H9 (cell line): ENCODE results near the gene MPZL1. TPM values are rescaled to one million over a fixed set of nuclear protein-coding genes. Genes with fewer than 3 reads are reported as not detected.

Source experiments
- DNase-seq: peaks from one replicate; pipeline ENCODE4 v3.0.0-alpha.2; 2017
- H2AFZ ChIP-seq: one replicate; pipeline ENCODE4 v1.6.1; 2013; ENCODE audit warnings: mild to moderate bottlenecking, low read length, control low read depth, moderate library complexity
- H2AK5ac ChIP-seq: 2 replicates; pipeline ENCODE4 v1.6.1; 2013; ENCODE audit warnings: low read length, control low read depth, mixed read lengths; ENCODE audit not compliant: insufficient read length
- H2BK120ac ChIP-seq: one replicate; pipeline ENCODE4 v1.6.1; 2013; ENCODE audit warnings: low read depth, mild to moderate bottlenecking, low read length, control low read depth, inconsistent platforms; ENCODE audit not compliant: poor library complexity, severe bottlenecking
- H2BK12ac ChIP-seq: 2 replicates; pipeline ENCODE4 v1.6.1; 2013; ENCODE audit warnings: low read length, control low read depth, mixed read lengths, low read depth; ENCODE audit not compliant: insufficient read length
- H2BK15ac ChIP-seq: 2 replicates; pipeline ENCODE4 v1.6.1; 2013; ENCODE audit warnings: low read depth, low read length, control low read depth
- H2BK20ac ChIP-seq: one replicate; pipeline ENCODE4 v1.6.1; 2013; ENCODE audit warnings: low read depth, mild to moderate bottlenecking, low read length, control low read depth, inconsistent platforms; ENCODE audit not compliant: poor library complexity, severe bottlenecking
- H2BK5ac ChIP-seq: 2 replicates; pipeline ENCODE4 v1.6.1; 2013; ENCODE audit warnings: low read length, control low read depth, mixed read lengths; ENCODE audit not compliant: insufficient read length
- H3K14ac ChIP-seq: 2 replicates; pipeline ENCODE4 v1.6.1; 2013; ENCODE audit warnings: low read length, control low read depth; ENCODE audit not compliant: insufficient read depth
- H3K18ac ChIP-seq: 2 replicates; pipeline ENCODE4 v1.6.1; 2013; ENCODE audit warnings: low read depth, mild to moderate bottlenecking, mixed read lengths, low read length, control low read depth; ENCODE audit not compliant: insufficient read length
- H3K23ac ChIP-seq: 2 replicates; pipeline ENCODE4 v1.6.1; 2013; ENCODE audit warnings: low read length, control low read depth, mixed read lengths, low read depth; ENCODE audit not compliant: insufficient read length
- H3K23me2 ChIP-seq: 2 replicates; pipeline ENCODE4 v1.6.1; 2013; ENCODE audit warnings: low read depth, mild to moderate bottlenecking, mixed read lengths, low read length, control low read depth; ENCODE audit not compliant: insufficient read length, poor library complexity, severe bottlenecking
- H3K27ac ChIP-seq: 2 replicates; pipeline ENCODE4 v1.5.1; 2013; ENCODE audit warnings: low read length, control low read depth, mixed read lengths, low read depth; ENCODE audit not compliant: insufficient read length
- H3K27me3 ChIP-seq: 2 replicates; pipeline ENCODE4 v1.6.1; 2013; ENCODE audit warnings: low read length, control low read depth, inconsistent platforms; ENCODE audit not compliant: insufficient read depth
- H3K4ac ChIP-seq: 2 replicates; pipeline ENCODE4 v1.6.1; 2013; ENCODE audit warnings: low read depth, mild to moderate bottlenecking, control low read depth, inconsistent platforms, low read length, moderate library complexity
- H3K4me1 ChIP-seq: 2 replicates; pipeline ENCODE4 v1.6.1; 2013; ENCODE audit warnings: low read length, control low read depth, inconsistent platforms; ENCODE audit not compliant: insufficient read depth
- H3K4me2 ChIP-seq: 2 replicates; pipeline ENCODE4 v1.6.1; 2013; ENCODE audit warnings: low read length, control low read depth, mixed read lengths; ENCODE audit not compliant: insufficient read length, insufficient read depth
- H3K56ac ChIP-seq: 2 replicates; pipeline ENCODE4 v1.6.1; 2013; ENCODE audit warnings: low read depth, mild to moderate bottlenecking, mixed read lengths, low read length, control low read depth; ENCODE audit not compliant: insufficient read length
- H3K79me1 ChIP-seq: 2 replicates; pipeline ENCODE4 v1.6.1; 2013; ENCODE audit warnings: low read depth, mild to moderate bottlenecking, moderate library complexity, low read length, control low read depth, inconsistent platforms; ENCODE audit not compliant: insufficient read depth, poor library complexity, severe bottlenecking
- H3K79me2 ChIP-seq: 2 replicates; pipeline ENCODE4 v1.6.1; 2013; ENCODE audit warnings: low read length, control low read depth, inconsistent platforms; ENCODE audit not compliant: insufficient read depth
- H3K9ac ChIP-seq: 2 replicates; pipeline ENCODE4 v1.6.1; 2013; ENCODE audit warnings: low read length, control low read depth, mixed read lengths; ENCODE audit not compliant: insufficient read length; ENCODE audit errors: extremely low read depth
- H3K9me3 ChIP-seq: one replicate; pipeline ENCODE4 v1.6.1; 2013; ENCODE audit warnings: low read depth, low read length, inconsistent platforms; ENCODE audit not compliant: control insufficient read depth
- H3T11ph ChIP-seq: one replicate; pipeline ENCODE4 v1.6.1; 2013; ENCODE audit warnings: mild to moderate bottlenecking, low read length, control low read depth, inconsistent platforms
- H4K20me1 ChIP-seq: one replicate; pipeline ENCODE4 v1.6.1; 2013; ENCODE audit not compliant: control insufficient read depth, insufficient read length, insufficient read depth
- H4K5ac ChIP-seq: 2 replicates; pipeline ENCODE4 v1.6.1; 2013; ENCODE audit warnings: low read depth, mild to moderate bottlenecking, mixed read lengths, low read length, control low read depth; ENCODE audit not compliant: insufficient read length
- H4K8ac ChIP-seq: replicated peaks from 2 replicates; pipeline ENCODE4 v1.6.1; 2013; ENCODE audit warnings: low read length, control low read depth, mixed read lengths, low read depth; ENCODE audit not compliant: insufficient read length
- H4K91ac ChIP-seq: 2 replicates; pipeline ENCODE4 v1.6.1; 2013; ENCODE audit warnings: low read depth, mild to moderate bottlenecking, moderate library complexity, mixed read lengths, low read length, control low read depth; ENCODE audit not compliant: insufficient read length
- H3K27ac Mint-ChIP-seq, 3 experiments: 2 replicates in 2 of 3; 3 replicates in 1 of 3; pipeline ENCODE4 v1.8.0; 2020 to 2021; ENCODE audit warnings: mixed read lengths in 3 of 3, mild to moderate bottlenecking in 1 of 3, moderate library complexity in 1 of 3
- H3K27me3 Mint-ChIP-seq: 2 replicates; pipeline ENCODE4 v1.8.0; 2021; ENCODE audit warnings: low read depth, mild to moderate bottlenecking, moderate library complexity, mixed read lengths
- H3K36me3 Mint-ChIP-seq, 3 experiments: 2 replicates in 2 of 3; 3 replicates in 1 of 3; pipeline ENCODE4 v1.8.0; 2020 to 2021; ENCODE audit warnings: low read depth in 3 of 3, mixed read lengths in 3 of 3; ENCODE audit not compliant: insufficient read depth in 1 of 3
- H3K4me1 Mint-ChIP-seq, 2 experiments: 2 replicates each; pipeline ENCODE4 v1.8.0; 2020; ENCODE audit warnings: mixed read lengths in 2 of 2
- H3K4me3 Mint-ChIP-seq, 2 experiments: 2 replicates in 1 of 2; 3 replicates in 1 of 2; pipeline ENCODE4 v1.8.0; 2020 to 2021; ENCODE audit warnings: mild to moderate bottlenecking in 2 of 2, mixed read lengths in 2 of 2, moderate library complexity in 1 of 2
- H3K9me3 Mint-ChIP-seq, 2 experiments: 2 replicates in 1 of 2; 3 replicates in 1 of 2; pipeline ENCODE4 v1.8.0; 2020; ENCODE audit warnings: mild to moderate bottlenecking in 2 of 2, mixed read lengths in 2 of 2, moderate library complexity in 1 of 2
- CTCF ChIP-seq: fragments of 200-600 bp; sonication (generic); conservative IDR thresholded peaks from 3 replicates; pipeline ENCODE4 v1.8.0; 2021; ENCODE audit warnings: antibody characterized with exemption, mild to moderate bottlenecking
- WGBS: extraction: QIAGEN DNeasy Blood & Tissue Kit; methylation state at CpG from one replicate; pipeline ENCODE4 v1.1.7; 2013; ENCODE audit warnings: missing lambda C conversion rate, low lambda C conversion rate, mixed read lengths; ENCODE audit not compliant: insufficient read length; ENCODE audit errors: extremely low coverage; 5-methylcytosine and 5-hydroxymethylcytosine counted together
- total RNA-seq: library from RNA; stranded (reverse); gene quantifications from 2 replicates; pipeline ENCODE4 v1.2.1, GENCODE V29; 2021

Gene MPZL1
- total RNA-seq, 1 experiment from 2014 or later = 60.7 TPM

GRCh38 chr1:167714439-167715156, 7.2 kb upstream of the MPZL1 start:
- Histone ChIP-seq H3K9ac (peak overlapping the region; percentile 39), H3K9me3 (no peaks in the 10 kb centered on the region), H3K4me1 (0 out of 2 replicates have a peak, but pooled peaks cover 4% of the 10 kb centered on the region), H3K23me2 (peaks cover 5% of the 10 kb centered on the region), H3T11ph (no peak overlapping the region), H2BK120ac (no peak overlapping the region), H2BK5ac (no peak overlapping the region), H4K20me1 (no peaks in the 10 kb centered on the region), H2BK20ac (no peak overlapping the region), H2BK15ac (no peak overlapping the region), H3K56ac (no peak overlapping the region), H3K79me2 (no peaks in the 10 kb centered on the region), H4K91ac (no peak overlapping the region), H2BK12ac (no peak overlapping the region), H4K8ac (no peak overlapping the region), H3K23ac (no peak overlapping the region), H3K18ac (peak overlapping the region; percentile 67), H2AFZ (peak overlapping the region; percentile 17), H3K27me3 (no peaks in the 10 kb centered on the region; the same call in 1 of the 2 replicates), H4K5ac (no peak overlapping the region), H3K14ac (peak overlapping the region; percentile 80), H3K27ac (no peak overlapping the region), H3K4ac (no peak overlapping the region), H3K4me2 (peak overlapping the region; percentile 49), H2AK5ac (no peak overlapping the region), H3K79me1 (no peaks in the 10 kb centered on the region)
- H3K36me3 Mint-ChIP-seq = peaks cover 0 to 2% (median 0%) of the 10 kb centered on the region in 3 experiments; a peak in 2 of 7 replicates
- H3K4me3 Mint-ChIP-seq = peak overlapping the region; percentile 87 to 89
- peaks cover 23 to 34% of the 10 kb centered on the region in 2 experiments for H3K4me1 Mint-ChIP-seq
- H3K27me3 Mint-ChIP-seq = peaks cover 27% of the 10 kb centered on the region
- peak overlapping the region; percentile 72 to 83 (median 78); a peak in 5 of 7 replicates for H3K27ac Mint-ChIP-seq
- no peak for TF ChIP-seq CTCF
- H3K9me3 Mint-ChIP-seq = peaks cover 2 to 7% of the 10 kb centered on the region in 2 experiments; a peak in 2 of 5 replicates
- DNase-seq = peak; percentile 86
- WGBS = no CpG with 5 or more reads among the region's 50 CpGs
